Measurements from ENCODE around the gene DNAL1.
"Not testable (repeated sequence)": the region's sequence is repeated elsewhere in the genome, so short reads cannot be mapped to it uniquely, and the experiment has no call there.

Gene DNAL1

GRCh38 chr14:73659202-73659601 lies 14.4 kb downstream of the DNAL1 start:
- not testable (repeated sequence) for H3K4me3 ChIP-seq (ENCODE audit: low read length); H3K4me1 ChIP-seq (ENCODE audit: control insufficient read depth, insufficient read depth, low read length); H3K27me3 ChIP-seq (ENCODE audit: control insufficient read depth, insufficient read depth, low read length); H3K9ac ChIP-seq (ENCODE audit: low read length); H3K27ac ChIP-seq (ENCODE audit: low read depth, low read length); H3K36me3 ChIP-seq (ENCODE audit: control insufficient read depth, insufficient read depth, low read length)

GRCh38 chr14:73660511-73660910 lies 15.7 kb downstream of the DNAL1 start:
- Histone ChIP-seq H3K27ac (ENCODE audit: low read depth, low read length) (no peak overlapping the region), H3K9ac (ENCODE audit: low read length) (no peak overlapping the region), H3K27me3 (ENCODE audit: control insufficient read depth, insufficient read depth, low read length) (no peaks in the 10 kb centered on the region), H3K4me1 (ENCODE audit: control insufficient read depth, insufficient read depth, low read length) (no peaks in the 10 kb centered on the region), H3K36me3 (ENCODE audit: control insufficient read depth, insufficient read depth, low read length) (no peaks in the 10 kb centered on the region), H3K4me3 (ENCODE audit: low read length) (no peak overlapping the region)

GRCh38 chr14:73661872-73662271 lies 17.1 kb downstream of the DNAL1 start:
- no peaks in the 10 kb centered on the region for H3K4me1 ChIP-seq (ENCODE audit: control insufficient read depth, insufficient read depth, low read length)
- no peaks in the 10 kb centered on the region for H3K36me3 ChIP-seq (ENCODE audit: control insufficient read depth, insufficient read depth, low read length)
- no peak overlapping the region for H3K4me3 ChIP-seq (ENCODE audit: low read length)
- H3K9ac ChIP-seq (ENCODE audit: low read length), result no peak overlapping the region
- H3K27ac ChIP-seq (ENCODE audit: low read depth, low read length), result no peak overlapping the region
- no peaks in the 10 kb centered on the region for H3K27me3 ChIP-seq (ENCODE audit: control insufficient read depth, insufficient read depth, low read length)

GRCh38 chr14:73662487-73662943 lies 17.7 kb downstream of the DNAL1 start:
- Histone ChIP-seq H3K27ac (ENCODE audit: low read depth, low read length) (no peak overlapping the region), H3K27me3 (ENCODE audit: control insufficient read depth, insufficient read depth, low read length) (no peaks in the 10 kb centered on the region), H3K4me1 (ENCODE audit: control insufficient read depth, insufficient read depth, low read length) (no peaks in the 10 kb centered on the region), H3K4me3 (ENCODE audit: low read length) (no peak overlapping the region), H3K9ac (ENCODE audit: low read length) (no peak overlapping the region), H3K36me3 (ENCODE audit: control insufficient read depth, insufficient read depth, low read length) (no peaks in the 10 kb centered on the region)

GRCh38 chr14:73663548-73664212 lies 18.9 kb downstream of the DNAL1 start:
- Histone ChIP-seq H3K27me3 (ENCODE audit: control insufficient read depth, insufficient read depth, low read length) (no peaks in the 10 kb centered on the region), H3K4me1 (ENCODE audit: control insufficient read depth, insufficient read depth, low read length) (no peaks in the 10 kb centered on the region), H3K36me3 (ENCODE audit: control insufficient read depth, insufficient read depth, low read length) (no peaks in the 10 kb centered on the region), H3K4me3 (ENCODE audit: low read length) (no peak overlapping the region), H3K27ac (ENCODE audit: low read depth, low read length) (no peak overlapping the region), H3K9ac (ENCODE audit: low read length) (no peak overlapping the region)

- Histone ChIP-seq H3K4me1 (ENCODE audit: control insufficient read depth, insufficient read depth, low read length) (no peaks in the 10 kb centered on the region), H3K27me3 (ENCODE audit: control insufficient read depth, insufficient read depth, low read length) (no peaks in the 10 kb centered on the region), H3K9ac (ENCODE audit: low read length) (no peak overlapping the region), H3K36me3 (ENCODE audit: control insufficient read depth, insufficient read depth, low read length) (no peaks in the 10 kb centered on the region), H3K27ac (ENCODE audit: low read depth, low read length) (no peak overlapping the region), H3K4me3 (ENCODE audit: low read length) (no peak overlapping the region)
These were observed 20.3 kb downstream of the DNAL1 start for GRCh38 chr14:73665130-73665529.

- no peak overlapping the region for H3K27ac ChIP-seq (ENCODE audit: low read depth, low read length)
- no peaks in the 10 kb centered on the region for H3K36me3 ChIP-seq (ENCODE audit: control insufficient read depth, insufficient read depth, low read length)
- no peak overlapping the region for H3K9ac ChIP-seq (ENCODE audit: low read length)
- H3K27me3 ChIP-seq (ENCODE audit: control insufficient read depth, insufficient read depth, low read length), result no peaks in the 10 kb centered on the region
- no peaks in the 10 kb centered on the region for H3K4me1 ChIP-seq (ENCODE audit: control insufficient read depth, insufficient read depth, low read length)
- H3K4me3 ChIP-seq (ENCODE audit: low read length), result no peak overlapping the region
These were observed 21.8 kb downstream of the DNAL1 start for GRCh38 chr14:73666583-73666982.

- Histone ChIP-seq H3K36me3 (ENCODE audit: control insufficient read depth, insufficient read depth, low read length) (no peaks in the 10 kb centered on the region), H3K4me3 (ENCODE audit: low read length) (no peak overlapping the region), H3K4me1 (ENCODE audit: control insufficient read depth, insufficient read depth, low read length) (no peaks in the 10 kb centered on the region), H3K27ac (ENCODE audit: low read depth, low read length) (no peak overlapping the region), H3K9ac (ENCODE audit: low read length) (no peak overlapping the region), H3K27me3 (ENCODE audit: control insufficient read depth, insufficient read depth, low read length) (no peaks in the 10 kb centered on the region)
These were observed 23.1 kb downstream of the DNAL1 start for GRCh38 chr14:73667854-73668253.

GRCh38 chr14:73674986-73675385 lies 30.2 kb downstream of the DNAL1 start:
- Histone ChIP-seq H3K27ac (ENCODE audit: low read depth, low read length) (no peak overlapping the region), H3K9ac (ENCODE audit: low read length) (no peak overlapping the region), H3K36me3 (ENCODE audit: control insufficient read depth, insufficient read depth, low read length) (no peaks in the 10 kb centered on the region), H3K27me3 (ENCODE audit: control insufficient read depth, insufficient read depth, low read length) (no peaks in the 10 kb centered on the region), H3K4me3 (ENCODE audit: low read length) (no peak overlapping the region), H3K4me1 (ENCODE audit: control insufficient read depth, insufficient read depth, low read length) (no peaks in the 10 kb centered on the region)

GRCh38 chr14:73678698-73679097 lies 33.9 kb downstream of the DNAL1 start:
- no peaks in the 10 kb centered on the region for H3K36me3 ChIP-seq (ENCODE audit: control insufficient read depth, insufficient read depth, low read length)
- no peak overlapping the region for H3K9ac ChIP-seq (ENCODE audit: low read length)
- H3K4me1 ChIP-seq (ENCODE audit: control insufficient read depth, insufficient read depth, low read length), result no peaks in the 10 kb centered on the region
- H3K27me3 ChIP-seq (ENCODE audit: control insufficient read depth, insufficient read depth, low read length), result no peaks in the 10 kb centered on the region
- no peak overlapping the region for H3K27ac ChIP-seq (ENCODE audit: low read depth, low read length)
- H3K4me3 ChIP-seq (ENCODE audit: low read length), result no peak overlapping the region

- no peaks in the 10 kb centered on the region for H3K4me1 ChIP-seq (ENCODE audit: control insufficient read depth, insufficient read depth, low read length)
- no peak overlapping the region for H3K9ac ChIP-seq (ENCODE audit: low read length)
- H3K27ac ChIP-seq (ENCODE audit: low read depth, low read length), result no peak overlapping the region
These were observed 36.0 kb downstream of the DNAL1 start for GRCh38 chr14:73680821-73681220.

GRCh38 chr14:73684627-73685026 lies 39.8 kb downstream of the DNAL1 start:
- no peaks in the 10 kb centered on the region for H3K4me1 ChIP-seq (ENCODE audit: control insufficient read depth, insufficient read depth, low read length)
- H3K36me3 ChIP-seq (ENCODE audit: control insufficient read depth, insufficient read depth, low read length), result peaks cover 2% of the 10 kb centered on the region
- no peak overlapping the region for H3K9ac ChIP-seq (ENCODE audit: low read length)
- no peak overlapping the region for H3K27ac ChIP-seq (ENCODE audit: low read depth, low read length)
- no peak overlapping the region for H3K4me3 ChIP-seq (ENCODE audit: low read length)
- H3K27me3 ChIP-seq (ENCODE audit: control insufficient read depth, insufficient read depth, low read length), result no peaks in the 10 kb centered on the region

More at GRCh38 chr14:73680821-73681220, 36.0 kb downstream of the DNAL1 start:
- Histone ChIP-seq H3K36me3 (ENCODE audit: control insufficient read depth, insufficient read depth, low read length) (peaks cover 2% of the 10 kb centered on the region), H3K4me3 (ENCODE audit: low read length) (no peak overlapping the region), H3K27me3 (ENCODE audit: control insufficient read depth, insufficient read depth, low read length) (no peaks in the 10 kb centered on the region)

GRCh38 chr14:73685328-73685727 lies 40.5 kb downstream of the DNAL1 start:
- H3K4me1 ChIP-seq (ENCODE audit: control insufficient read depth, insufficient read depth, low read length), result no peaks in the 10 kb centered on the region
- no peak overlapping the region for H3K9ac ChIP-seq (ENCODE audit: low read length)
- no peak overlapping the region for H3K27ac ChIP-seq (ENCODE audit: low read depth, low read length)
- no peak overlapping the region for H3K4me3 ChIP-seq (ENCODE audit: low read length)
- peaks cover 2% of the 10 kb centered on the region for H3K36me3 ChIP-seq (ENCODE audit: control insufficient read depth, insufficient read depth, low read length)
- no peaks in the 10 kb centered on the region for H3K27me3 ChIP-seq (ENCODE audit: control insufficient read depth, insufficient read depth, low read length)
